ENCODE measurements around the gene CRIM1. TPM values are rescaled to one million over a fixed set of nuclear protein-coding genes. Genes with fewer than 3 reads are reported as not detected.
A peak's percentile ranks its signal among the peaks of the same experiment; 100 is the strongest.

CRIM1 gene
- total and polyA plus RNA-seq, 7 donors = 3.0 to 148 (median 55.6) TPM

DNA sequence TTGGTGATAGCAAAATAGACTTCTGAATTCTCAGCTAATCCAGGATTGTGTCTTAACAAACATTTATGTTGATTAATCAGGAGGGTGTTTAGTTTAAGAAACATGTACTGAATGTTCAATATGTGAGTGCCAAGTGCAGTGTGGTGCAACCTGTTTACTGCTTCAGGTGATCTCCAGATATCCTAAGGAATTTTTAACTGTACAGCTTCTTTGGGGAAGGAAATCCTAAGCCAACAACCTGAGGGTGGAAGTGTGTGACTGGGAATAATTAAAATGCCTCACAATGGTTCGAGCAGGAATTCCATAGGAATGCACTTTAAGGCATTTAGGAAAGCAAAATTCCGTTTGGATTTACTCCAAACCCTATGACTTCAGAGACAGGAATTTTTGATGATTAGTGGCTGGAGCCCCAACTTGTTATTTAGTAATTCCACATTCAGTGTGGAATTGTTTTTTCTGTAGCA is 16.4 kb downstream of the CRIM1 start:
- peak in 1 of 4 donors; percentile 20 for TF ChIP-seq POLR2AphosphoS5 (IDR thresholded peaks at IDR 0.05)
- TF ChIP-seq, protein P1, sequence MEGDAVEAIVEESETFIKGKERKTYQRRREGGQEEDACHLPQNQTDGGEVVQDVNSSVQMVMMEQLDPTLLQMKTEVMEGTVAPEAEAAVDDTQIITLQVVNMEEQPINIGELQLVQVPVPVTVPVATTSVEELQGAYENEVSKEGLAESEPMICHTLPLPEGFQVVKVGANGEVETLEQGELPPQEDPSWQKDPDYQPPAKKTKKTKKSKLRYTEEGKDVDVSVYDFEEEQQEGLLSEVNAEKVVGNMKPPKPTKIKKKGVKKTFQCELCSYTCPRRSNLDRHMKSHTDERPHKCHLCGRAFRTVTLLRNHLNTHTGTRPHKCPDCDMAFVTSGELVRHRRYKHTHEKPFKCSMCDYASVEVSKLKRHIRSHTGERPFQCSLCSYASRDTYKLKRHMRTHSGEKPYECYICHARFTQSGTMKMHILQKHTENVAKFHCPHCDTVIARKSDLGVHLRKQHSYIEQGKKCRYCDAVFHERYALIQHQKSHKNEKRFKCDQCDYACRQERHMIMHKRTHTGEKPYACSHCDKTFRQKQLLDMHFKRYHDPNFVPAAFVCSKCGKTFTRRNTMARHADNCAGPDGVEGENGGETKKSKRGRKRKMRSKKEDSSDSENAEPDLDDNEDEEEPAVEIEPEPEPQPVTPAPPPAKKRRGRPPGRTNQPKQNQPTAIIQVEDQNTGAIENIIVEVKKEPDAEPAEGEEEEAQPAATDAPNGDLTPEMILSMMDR (IDR thresholded peaks at IDR 0.05) = no peak
- Histone ChIP-seq H3K27ac (peak overlapping the region in 3 of 4 donors; percentile 60 to 95 (median 63)), H3K9me3 (no peaks in the 10 kb centered on the region)

DNA sequence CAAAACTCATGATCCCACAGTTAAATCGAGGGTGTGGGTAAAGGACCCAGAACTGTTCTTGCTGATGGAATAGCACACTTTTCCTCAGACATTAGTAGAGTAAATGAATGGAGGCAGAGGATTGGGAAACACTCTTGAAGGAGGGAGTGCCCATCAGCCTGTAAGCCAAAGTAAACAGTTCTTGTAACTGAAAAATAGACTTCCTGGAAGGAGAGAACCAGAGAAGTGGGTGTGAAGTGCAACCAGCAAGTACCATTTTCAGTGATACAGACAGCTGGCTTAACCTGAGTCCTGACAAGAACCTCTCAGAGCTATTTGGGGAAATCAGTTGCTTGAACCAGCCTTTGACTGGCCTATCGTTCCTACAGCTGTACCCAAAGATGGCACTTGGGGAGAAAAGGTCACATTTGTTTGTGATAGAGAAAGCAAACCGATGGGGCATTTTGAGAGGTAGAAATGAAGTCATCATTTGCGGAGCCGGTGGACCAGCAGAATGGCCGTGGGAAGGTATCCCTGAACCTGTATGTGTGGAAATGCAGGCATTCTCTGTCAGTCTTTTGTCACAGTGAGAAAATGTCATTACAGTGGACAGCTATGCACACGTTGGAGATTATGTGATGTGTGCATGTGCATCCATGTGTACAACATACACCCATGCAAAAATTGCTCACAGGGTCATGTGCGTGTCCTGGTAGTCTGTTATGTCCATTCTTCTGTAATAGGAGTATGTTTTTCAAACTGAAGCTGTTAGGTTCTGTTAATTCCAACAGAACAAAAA is 17.8 kb downstream of the CRIM1 start:
- Histone ChIP-seq H3K36me3 (no peaks in the 10 kb centered on the region), H3K27me3 (no peaks in the 10 kb centered on the region), H3K9me3 (no peaks in the 10 kb centered on the region), H3K27ac (peak overlapping the region; percentile 50 to 95 (median 62)), H3K4me3 (no peak overlapping the region), H3K4me1 (peaks cover 0 to 97% (median 90%) of the 10 kb centered on the region in 4 donors)
- no peak for DNase-seq
- 36 to 69% methylated on average over 8 of the region's 8 CpGs for WGBS, 2 donors
- intact Hi-C loops (cut with DNase I) = no loop called here
- TF ChIP-seq, protein P1 (IDR thresholded peaks at IDR 0.05) = no peak
- TF ChIP-seq POLR2A (IDR thresholded peaks at IDR 0.05) (no peak), EP300 (IDR thresholded peaks at IDR 0.05) (no peak), POLR2AphosphoS5 (IDR thresholded peaks at IDR 0.05) (peak in 3 of 4 donors; percentile 6 to 15 (median 7))

More for the DNA sequence above, 16.4 kb downstream of the CRIM1 start:
- 17 to 55% methylated on average over 2 of the region's 2 CpGs for WGBS, 2 donors
- H3K27me3 ChIP-seq = no peaks in the 10 kb centered on the region
- no peaks in the 10 kb centered on the region for H3K36me3 ChIP-seq
- intact Hi-C loops (cut with DNase I) = no loop called here
- DNase-seq = no peak
- no peak overlapping the region for H3K4me3 ChIP-seq
- H3K4me1 ChIP-seq = peaks cover 0 to 100% (median 97%) of the 10 kb centered on the region in 4 donors

DNA sequence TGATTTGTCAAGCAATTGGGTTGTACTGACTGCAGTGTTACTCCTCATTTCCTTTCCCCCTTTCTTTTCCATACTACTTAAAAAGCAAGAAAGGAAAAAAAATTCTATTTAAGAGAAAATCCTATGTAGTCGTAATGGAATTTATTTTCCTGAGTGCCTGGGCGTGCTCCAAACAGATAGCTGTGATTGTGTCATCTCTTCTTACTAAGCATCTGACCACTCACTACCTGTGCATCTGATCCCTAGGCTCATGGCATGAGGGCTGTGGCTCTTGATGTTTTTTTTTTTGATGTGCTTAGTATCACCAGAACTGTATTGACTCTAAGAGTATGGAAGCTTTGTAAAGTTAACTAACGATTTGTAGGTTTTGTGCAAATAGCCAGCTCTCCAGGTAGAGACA is 19.0 kb downstream of the CRIM1 start:
- no peak for TF ChIP-seq EP300 (IDR thresholded peaks at IDR 0.05)
- TF ChIP-seq, protein P1 (IDR thresholded peaks at IDR 0.05) = no peak
- no peaks in the 10 kb centered on the region for H3K9me3 ChIP-seq
- H3K27ac ChIP-seq = peak overlapping the region in 2 of 4 donors; percentile 63 to 95
- WGBS, 2 donors = 65 to 79% methylated on average over 3 of the region's 3 CpGs
- H3K36me3 ChIP-seq = no peaks in the 10 kb centered on the region
- intact Hi-C loops (cut with DNase I) = no loop called here
- H3K27me3 ChIP-seq = no peaks in the 10 kb centered on the region
- no peak for DNase-seq
- no peak overlapping the region for H3K4me3 ChIP-seq
- peaks cover 0 to 90% (median 81%) of the 10 kb centered on the region in 4 donors for H3K4me1 ChIP-seq

DNA sequence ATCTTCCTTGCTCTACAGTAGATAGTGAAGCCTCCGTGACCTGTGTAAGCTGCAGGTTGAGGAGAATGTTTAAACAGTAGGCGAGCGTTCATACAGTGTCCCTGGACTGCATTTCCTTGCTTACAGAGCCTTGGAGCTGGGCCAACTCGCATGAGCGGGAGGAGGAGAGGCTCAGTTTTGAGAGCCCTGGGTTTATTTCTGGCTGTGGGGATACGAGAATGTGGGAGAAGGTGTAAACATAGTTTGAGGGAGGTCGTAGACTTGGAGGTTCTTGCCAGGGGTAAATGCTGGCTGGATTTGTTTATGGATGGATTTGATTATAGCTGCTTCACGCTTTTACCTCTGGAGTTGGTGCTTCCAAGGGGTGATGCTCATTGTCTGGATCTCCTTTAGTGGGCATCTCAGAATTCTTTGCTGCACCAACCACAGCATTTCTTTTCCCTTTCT is 20.8 kb downstream of the CRIM1 start:
- intact Hi-C loops (cut with DNase I) = loop anchor here (5.0 kb wide), 1 partner anchor 56 kb away; no protein-coding TSS in a partner anchor
- H3K4me1 ChIP-seq = peaks cover 0 to 89% (median 79%) of the 10 kb centered on the region in 4 donors

DNA sequence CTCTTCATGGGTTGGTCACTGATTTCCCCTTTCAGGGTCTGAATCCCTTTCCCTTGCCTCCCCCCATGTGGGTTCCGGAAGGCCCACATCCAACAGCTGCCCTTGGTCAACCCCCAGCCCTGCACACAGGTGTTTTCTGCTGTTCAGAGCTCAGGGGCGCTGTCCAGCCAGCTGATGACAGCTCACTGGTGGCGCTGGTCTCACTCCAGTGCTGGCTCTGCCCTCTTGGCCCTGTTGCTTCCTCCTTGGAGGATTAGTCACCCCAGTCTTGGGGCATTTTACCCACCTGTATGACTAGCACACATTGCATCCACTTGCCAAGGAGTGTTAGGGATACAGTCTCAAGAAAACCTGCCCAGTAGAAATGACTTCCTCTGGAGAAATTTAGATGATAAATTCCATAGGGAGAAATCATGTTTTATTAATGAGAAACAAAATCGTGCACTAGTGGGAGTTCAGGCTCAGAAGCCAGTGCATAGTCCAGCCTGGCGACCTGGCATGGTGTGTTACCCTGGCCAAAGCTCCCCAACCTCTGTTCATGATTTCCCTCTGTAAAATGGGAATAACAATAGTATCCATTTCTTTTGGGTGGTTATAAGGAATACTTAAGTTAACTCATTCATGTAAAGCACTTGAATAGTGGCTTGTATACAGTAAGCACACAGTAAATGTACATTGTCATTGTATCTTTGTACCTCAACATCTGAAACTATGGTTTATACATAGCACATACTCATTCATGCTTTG is 21.6 kb downstream of the CRIM1 start:
- H3K36me3 ChIP-seq = no peaks in the 10 kb centered on the region
- H3K4me3 ChIP-seq = no peak overlapping the region
- H3K9me3 ChIP-seq = no peaks in the 10 kb centered on the region
- H3K4me1 ChIP-seq = peaks cover 0 to 82% (median 77%) of the 10 kb centered on the region in 4 donors
- H3K27me3 ChIP-seq = no peaks in the 10 kb centered on the region
- no peak for TF ChIP-seq POLR2AphosphoS5 (IDR thresholded peaks at IDR 0.05)
- TF ChIP-seq, protein P1 (IDR thresholded peaks at IDR 0.05) = no peak
- no peak for TF ChIP-seq POLR2A (IDR thresholded peaks at IDR 0.05)
- TF ChIP-seq EP300 (IDR thresholded peaks at IDR 0.05) = no peak
- WGBS, 2 donors = 28 to 74% methylated on average over 5 of the region's 5 CpGs
- DNase-seq = no peak
- peak overlapping the region in 3 of 4 donors; percentile 6 to 95 (median 63) for H3K27ac ChIP-seq
- intact Hi-C loops (cut with DNase I) = loop anchor here (5.0 kb wide), 1 partner anchor 55 kb away; no protein-coding TSS in a partner anchor

More for the DNA sequence above, 20.8 kb downstream of the CRIM1 start:
- Histone ChIP-seq H3K9me3 (no peaks in the 10 kb centered on the region), H3K27me3 (no peaks in the 10 kb centered on the region), H3K4me3 (no peak overlapping the region), H3K36me3 (no peaks in the 10 kb centered on the region), H3K27ac (peak overlapping the region in 3 of 4 donors; percentile 6 to 95 (median 63))
- 8 to 37% methylated on average over 8 of the region's 8 CpGs for WGBS, 2 donors
- DNase-seq = peak; percentile 92
- TF ChIP-seq POLR2A (IDR thresholded peaks at IDR 0.05) (no peak), POLR2AphosphoS5 (IDR thresholded peaks at IDR 0.05) (peak in 3 of 4 donors; percentile 27 to 39 (median 29))
